HG02571 (cell line): ENCODE results near the gene ATG2A.

ENCODE experiments used
- ATAC-seq: cut with Tn5 transposase; IDR thresholded peaks from one replicate; pipeline ENCODE4 v1.9.1; 2021; ENCODE audit warnings: mild to moderate bottlenecking, moderate library complexity; ENCODE audit not compliant: unreplicated experiment

Gene ATG2A

DNA sequence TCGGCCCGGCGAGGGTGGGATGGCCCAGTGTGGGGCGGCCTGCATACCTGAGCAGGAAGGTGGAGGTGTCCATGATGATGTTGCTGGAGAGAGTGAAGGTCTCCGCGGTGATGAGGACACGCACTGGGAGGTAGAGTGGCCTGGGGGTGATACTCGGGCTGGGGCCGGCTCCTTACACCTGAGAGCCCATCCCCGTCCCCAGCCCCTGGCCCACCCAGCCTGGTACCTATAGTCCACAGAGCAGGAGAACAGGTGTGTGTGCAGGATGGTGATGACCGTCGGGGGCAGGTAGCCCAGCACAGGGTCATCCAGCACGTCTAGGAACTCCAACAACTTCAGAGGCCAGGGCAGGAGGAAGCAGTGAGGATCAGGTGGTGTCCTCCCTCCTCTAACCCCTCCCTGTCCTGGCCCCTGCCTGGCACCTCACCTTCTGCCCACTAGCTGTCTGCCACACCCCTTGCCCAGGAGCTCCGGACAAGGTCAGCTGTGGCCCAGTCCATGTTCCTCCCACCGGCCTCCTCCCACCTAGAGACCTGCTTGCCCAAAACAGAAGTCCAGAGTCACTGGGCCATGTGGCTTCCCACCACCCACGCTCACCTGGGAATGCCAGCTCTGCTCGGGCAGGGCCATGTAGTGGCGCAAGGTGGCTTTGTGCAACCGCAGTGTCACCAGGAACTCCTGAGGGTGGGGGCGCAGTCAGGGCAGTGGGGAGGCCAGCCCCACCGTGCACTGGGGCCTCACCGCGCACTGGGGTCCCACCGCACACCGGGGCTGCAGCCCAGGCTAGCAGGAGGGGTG is 11.3 kb downstream of the ATG2A start:
- ATAC-seq: no peak

DNA sequence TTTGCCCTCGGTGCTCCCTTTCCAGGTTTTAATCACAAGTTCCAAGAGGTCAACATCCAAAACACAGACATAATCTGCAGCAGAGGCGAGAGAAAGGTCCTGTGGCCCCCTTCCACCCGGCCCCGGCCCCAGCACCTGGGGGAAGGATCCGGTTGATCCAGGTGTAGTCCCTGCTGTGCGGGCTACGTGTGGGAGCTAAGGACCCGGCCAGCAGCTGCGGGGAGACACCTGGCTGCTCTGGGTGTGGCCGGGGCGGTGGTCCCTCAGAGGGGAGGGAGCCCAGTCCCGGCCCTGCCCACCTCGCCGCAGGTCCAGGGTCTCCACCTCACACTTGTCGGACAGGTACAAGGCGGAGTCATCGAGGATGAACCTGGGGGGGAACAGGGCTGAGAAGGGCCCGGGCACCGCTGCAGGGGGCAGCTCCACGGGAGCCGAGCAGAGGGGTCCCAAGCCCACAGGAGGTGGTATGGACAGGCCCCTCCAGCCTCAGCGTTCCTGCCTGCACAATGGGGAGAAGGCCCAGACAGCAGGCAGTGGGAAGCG is 13.6 kb downstream of the ATG2A start:
- no peak for ATAC-seq

- no peak for ATAC-seq
Measured at GRCh38 chr11:64902102-64902900, 14.7 kb downstream of the ATG2A start.

DNA sequence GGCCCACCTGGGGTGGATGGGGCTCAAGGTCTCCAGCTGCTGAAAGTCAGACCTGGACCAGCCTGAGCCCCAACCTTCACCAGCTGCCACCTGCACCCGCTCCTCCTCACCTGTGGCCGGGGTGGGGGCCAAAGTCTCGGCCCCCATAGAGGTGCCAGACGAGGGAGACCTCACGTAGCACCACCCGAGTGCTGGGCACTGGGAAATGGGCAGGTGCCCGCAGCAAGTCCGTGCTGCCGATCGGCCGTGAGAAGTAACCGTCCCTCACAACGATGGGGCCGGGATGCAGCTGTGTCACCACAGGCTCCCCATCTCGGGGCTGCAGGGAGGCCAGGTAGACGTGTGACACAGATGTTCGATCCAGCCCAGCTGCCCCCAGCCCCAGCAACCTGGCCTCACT is 16.2 kb downstream of the ATG2A start:
- no peak for ATAC-seq

DNA sequence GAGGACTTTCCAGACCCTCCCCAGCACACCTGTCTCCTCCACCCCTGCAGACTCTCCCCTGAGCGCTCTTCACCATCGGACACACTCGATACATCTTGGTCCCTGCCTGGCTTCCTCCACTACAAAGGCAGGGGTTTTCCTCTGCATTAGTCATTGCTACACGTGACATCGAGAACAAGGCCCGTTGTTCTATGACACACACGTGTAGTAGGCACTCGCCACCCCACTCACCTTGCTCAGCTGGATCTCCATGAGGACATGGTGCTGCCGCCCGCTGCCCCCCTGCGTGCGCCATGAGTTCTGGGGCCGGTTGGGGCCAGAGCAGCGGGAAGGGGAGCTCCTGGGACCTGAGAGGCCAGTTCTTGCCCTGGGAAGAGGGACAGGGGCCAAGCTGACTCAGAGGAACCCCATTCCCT is 16.7 kb downstream of the ATG2A start:
- ATAC-seq: no peak

GRCh38 chr11:64898541-64898940 is 18.5 kb downstream of the ATG2A start:
- ATAC-seq: no peak

DNA sequence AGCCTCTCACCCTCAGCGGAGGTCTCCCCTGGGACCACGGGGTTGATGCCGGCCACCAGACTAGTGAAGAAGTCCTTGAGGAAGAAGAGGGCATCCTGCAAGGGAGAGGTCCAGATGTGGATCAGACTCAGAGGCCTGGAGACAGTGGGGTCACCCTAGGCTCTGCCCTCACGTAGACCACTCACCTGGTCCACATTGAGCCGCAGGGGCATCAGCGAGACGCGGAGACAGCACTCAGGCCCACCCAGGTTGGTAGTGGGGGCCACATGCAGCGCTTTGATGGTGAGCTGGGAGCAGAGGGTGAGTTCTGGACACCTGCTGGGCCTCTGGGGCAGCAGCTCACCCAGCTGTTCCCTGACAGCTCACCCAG is 18.9 kb downstream of the ATG2A start:
- no peak for ATAC-seq

GRCh38 chr11:64897381-64898075 is 19.5 kb downstream of the ATG2A start:
- no peak for ATAC-seq

GRCh38 chr11:64896448-64897022 is 20.5 kb downstream of the ATG2A start:
- no peak for ATAC-seq

GRCh38 chr11:64894812-64895452 is 22.1 kb downstream of the ATG2A start:
- no peak for ATAC-seq

- peak; percentile 59 for ATAC-seq
Measured at GRCh38 chr11:64894070-64894811, 22.8 kb downstream of the ATG2A start.

DNA sequence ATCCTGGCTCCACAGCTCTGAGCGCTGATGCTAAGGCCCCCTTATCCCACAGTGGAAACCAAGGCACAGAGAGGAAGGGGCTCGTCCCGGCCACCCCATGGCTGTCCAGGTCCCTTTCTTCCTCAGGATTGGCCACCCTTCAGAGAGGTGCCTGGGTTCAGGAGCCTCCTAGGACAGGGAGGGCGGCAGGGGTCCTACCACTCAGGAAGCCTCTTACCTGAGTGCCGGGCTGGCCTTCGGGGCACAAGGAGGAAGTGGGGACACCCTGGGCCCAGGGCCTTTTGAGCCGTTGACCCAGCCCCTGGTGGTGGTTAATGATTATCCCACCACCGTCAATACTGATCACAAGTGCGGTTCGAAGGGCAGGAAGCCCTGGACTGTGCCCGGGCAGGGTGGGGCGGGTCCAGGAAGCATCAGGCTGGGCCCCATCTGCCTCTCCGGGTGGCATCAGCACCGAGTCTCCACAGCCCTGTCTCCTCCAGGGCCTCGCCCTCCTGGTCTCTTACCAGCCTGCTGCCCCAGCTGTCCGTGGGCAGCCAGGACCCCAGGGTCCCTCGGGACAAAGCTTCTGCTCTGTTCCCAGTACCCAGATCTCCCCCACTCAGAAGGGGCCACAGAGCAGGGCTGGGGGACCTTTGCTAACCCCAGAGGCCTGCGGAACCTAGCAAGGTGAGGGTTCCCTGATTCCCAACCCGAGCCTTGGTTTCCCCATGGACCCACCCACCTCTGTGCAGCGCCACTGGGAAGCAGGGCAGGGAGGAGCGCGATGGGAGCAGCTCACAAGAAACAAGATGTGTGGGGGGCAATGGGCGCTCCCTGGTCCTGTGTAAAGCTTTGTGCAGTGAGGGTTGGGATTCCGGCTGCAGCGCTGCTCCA is 23.6 kb downstream of the ATG2A start:
- no peak for ATAC-seq

DNA sequence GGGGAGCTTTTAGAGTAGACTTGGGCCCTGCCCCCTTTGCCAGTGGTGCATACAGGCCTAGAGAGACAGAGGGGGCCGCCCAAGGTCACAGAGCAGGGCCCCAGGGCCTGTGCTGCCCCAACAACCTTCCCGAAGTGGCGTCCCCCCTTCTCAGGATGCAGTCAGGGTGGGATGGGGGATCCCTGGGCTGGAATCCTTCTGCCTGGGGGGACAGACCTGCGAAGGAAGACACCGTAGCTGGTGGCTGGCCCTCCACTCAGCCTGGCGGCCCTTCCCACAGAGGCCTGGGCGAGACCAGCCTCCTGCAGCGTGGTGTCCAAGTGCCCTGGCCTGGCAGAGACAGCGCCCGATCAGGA is 24.2 kb downstream of the ATG2A start:
- ATAC-seq: no peak

GRCh38 chr11:64892411-64892831 is 24.6 kb downstream of the ATG2A start:
- no peak for ATAC-seq

DNA sequence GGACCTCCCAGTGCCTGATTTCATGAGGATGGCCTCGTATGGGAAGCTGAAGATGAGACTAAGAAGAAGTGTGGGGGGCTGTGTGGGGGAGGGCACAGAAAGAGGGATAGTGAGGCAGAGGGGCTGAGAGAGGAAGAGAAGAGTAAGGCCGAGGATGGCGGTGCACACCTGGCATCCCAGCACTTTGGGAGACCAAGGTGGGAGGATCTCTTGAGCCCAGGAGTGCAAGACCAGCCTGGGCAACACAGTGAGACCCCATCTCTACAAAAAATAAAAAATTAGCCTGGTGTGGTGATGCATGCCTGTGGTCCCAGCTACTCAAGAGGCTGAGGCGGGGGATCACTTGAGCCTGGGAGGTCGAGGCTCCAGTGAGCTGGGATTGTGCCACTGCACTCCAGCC is 25.1 kb downstream of the ATG2A start:
- no peak for ATAC-seq

DNA sequence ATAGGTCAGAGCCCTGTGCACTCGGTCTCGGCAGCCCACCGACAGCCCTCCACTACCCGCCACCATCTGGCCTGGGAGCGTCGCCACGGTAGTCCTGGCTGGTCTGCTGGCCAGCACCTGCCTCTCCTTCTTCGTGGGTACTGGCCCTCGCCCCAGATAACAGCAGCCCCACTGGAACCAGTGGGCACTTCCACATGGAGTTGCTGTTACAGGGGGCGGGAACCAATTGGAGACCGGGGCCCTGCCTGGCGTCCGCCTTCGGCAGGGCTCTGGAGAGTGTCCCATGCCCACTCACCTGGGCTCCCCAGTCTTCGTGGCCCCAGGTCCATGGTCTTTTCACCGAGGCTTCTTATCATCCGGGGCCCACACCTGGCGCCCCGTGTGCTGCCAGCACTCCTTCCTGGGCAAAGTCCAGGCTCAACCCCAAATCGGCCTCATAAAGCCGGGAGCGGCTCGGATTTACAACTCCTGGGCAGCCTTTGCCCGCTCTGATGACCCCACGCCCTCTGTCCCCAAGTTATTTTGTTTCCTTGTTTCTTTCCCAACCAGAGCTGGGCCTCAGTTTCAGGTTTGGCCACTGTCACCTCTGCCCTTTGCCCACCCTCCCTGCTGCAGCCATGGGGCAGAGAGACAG is 25.7 kb downstream of the ATG2A start:
- ATAC-seq: no peak

GRCh38 chr11:64890522-64890939 is 26.5 kb downstream of the ATG2A start:
- no peak for ATAC-seq

GRCh38 chr11:64888729-64889511 is 28.1 kb downstream of the ATG2A start:
- ATAC-seq: no peak
